ENCODE results near the gene RAB3IL1.

Gene RAB3IL1

DNA sequence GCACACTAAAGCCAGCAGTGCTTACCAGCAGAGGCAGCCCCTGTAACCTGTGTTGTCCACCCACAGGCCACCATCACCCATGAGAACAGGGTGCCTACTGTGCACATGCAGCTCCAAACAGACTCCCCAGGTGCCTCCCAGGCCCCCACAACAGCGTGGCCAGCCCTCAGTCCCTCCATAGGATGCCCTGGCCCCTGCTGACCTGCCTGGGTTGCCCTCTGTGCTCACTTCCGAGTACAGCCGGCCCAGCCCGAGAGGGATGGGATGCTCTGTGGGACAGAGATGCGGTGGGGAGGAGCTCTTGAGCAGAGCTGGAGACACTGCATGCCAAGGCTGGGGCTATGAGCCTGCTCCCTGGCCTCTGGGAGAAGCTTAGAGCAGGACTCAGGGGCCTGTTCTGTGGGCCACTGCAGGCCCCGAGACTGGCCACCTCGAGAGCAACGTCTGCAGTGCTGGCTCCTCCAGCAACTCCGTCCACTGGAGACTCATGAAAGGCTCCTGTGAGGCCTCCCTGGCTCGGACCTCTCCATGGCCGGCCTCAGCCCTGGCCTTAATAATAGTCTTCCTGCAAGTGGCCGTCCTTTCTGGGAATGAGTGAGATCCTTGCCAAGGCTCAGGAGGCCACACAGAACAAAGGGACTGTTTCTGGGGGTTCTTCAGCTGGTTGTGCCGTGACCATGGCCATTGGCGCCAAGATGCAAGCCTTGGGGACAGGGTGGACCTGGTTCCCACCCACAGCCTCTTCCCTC is 62.2 kb downstream of the RAB3IL1 start:
- intact Hi-C loops (cut with DNase I): loop anchor here (5.0 kb wide), 1 partner anchor 53 kb away; no protein-coding TSS in a partner anchor
- DNase-seq: peak in 2 of 10 donors; percentile 40 to 83

DNA sequence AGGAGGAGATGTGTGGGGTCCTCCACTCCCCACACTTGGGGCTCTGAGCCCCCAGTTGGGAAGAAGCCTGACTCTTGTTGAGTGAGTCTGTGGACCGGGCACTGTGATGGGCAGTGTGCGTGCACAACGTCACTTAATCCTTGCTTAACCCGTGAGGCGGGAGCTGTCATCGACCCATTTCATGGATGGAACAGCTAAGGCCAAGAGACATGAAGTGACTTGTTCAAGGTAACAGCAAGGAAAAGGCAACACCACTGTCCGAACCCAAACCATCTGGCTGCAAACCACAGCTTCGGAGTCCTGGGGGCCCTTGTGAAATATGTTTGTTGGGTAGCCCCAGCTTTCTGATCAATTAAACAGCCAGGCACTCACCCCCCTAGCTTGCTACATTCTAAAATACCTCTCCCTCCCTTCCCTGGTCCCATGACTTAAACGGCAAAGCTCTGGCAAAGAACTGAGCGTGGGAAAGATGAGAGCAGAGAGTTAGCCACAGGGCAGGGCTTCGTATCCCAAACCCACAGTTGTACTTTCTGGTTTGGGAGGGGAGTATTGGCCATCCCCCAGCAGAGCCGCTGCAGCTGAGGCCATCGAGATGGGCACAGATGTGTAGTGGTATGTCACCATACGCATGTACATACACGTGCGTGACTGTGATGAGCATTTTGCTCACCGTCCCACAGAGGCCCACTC is 63.0 kb downstream of the RAB3IL1 start:
- DNase-seq: peak in 1 of 10 donors; percentile 24
- intact Hi-C loops (cut with DNase I): loop anchor here (5.0 kb wide), 1 partner anchor 52 kb away; no protein-coding TSS in a partner anchor

DNA sequence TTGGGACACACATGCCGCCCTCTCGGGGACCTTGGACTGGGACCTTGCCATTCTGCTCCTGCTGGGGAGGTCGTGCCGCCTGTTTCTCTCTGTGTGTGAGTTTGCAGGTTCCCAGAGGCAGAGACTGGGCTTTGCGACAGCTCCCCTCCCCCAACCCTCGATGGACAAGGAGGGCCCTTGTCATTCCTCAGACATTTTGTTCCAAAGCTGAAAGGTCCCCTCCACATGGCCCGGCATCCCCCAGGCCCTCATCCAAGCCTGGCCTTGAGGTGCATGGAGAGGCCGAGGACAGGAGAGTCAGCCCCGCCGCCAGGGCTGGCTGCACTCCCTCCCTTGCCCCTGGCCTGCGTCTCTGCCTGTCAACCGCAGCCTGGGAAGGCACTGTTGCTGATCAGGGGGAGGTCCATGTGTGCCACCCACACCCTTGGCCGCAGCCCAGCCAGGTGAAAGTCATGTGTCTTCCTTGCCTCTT is 63.6 kb downstream of the RAB3IL1 start:
- peak in 8 of 10 donors; percentile 36 to 89 (median 61) for DNase-seq
- intact Hi-C loops (cut with DNase I): loop anchor here (5.0 kb wide), 1 partner anchor 51 kb away; no protein-coding TSS in a partner anchor

DNA sequence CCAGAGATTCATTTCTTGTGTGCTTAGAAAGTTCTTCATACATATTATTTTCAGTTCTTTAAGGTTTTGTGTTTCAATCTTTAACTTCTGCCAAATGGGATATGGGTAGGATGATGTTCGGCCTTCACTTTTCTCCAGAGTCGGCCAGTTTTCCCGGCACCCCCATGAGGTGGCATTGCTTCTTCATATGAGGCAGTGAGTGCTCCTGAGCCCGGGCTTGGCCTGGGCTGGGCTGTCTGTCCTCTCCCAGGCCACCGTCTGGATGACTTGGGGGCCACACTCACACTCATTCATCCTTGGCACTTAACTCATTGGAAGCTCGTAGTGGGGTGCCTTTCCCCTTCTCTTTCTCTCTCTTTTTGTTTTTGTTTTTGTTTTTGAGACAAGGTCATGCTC is 65.5 kb downstream of the RAB3IL1 start:
- intact Hi-C loops (cut with DNase I): loop anchor here (5.0 kb wide), 1 partner anchor 50 kb away; no protein-coding TSS in a partner anchor
- peak in 1 of 10 donors; percentile 64 for DNase-seq

DNA sequence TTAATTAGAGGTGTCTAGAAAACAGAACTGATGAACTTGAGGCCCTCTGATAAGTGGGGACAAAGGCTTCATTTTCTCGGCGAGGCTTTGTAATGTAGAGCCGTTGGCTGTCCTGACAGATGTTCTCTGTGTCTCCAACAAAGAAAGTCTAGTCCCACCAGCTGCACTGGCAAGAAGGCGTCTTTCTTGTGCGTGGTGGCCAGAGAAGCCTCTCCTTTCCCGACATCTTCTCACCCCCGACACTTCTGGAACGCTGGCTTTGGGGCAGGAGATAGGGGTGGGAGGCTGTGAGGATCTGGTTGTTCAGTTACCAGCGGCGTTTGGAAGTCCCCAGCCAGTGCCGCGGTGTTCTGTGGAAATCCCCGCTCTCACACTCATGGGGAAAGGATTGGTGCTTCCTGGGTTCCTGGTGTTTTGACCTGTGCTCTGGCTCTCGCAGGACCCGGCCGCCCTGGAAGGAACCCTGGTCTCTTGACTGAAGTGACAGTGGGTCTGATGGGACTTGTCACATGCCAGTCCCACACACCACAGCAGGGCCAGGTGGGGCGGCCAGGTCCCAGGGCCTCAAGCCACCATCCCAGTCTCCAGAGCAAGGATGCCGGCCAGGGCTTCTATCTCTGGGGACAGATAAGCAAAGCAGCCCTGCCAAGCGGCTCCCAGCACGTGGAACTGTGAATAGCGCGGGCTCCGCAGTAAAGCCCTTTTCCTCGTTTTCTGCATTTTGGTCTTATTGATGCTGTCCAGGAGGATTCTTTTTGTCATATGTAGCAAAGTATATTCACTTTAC is 66.1 kb downstream of the RAB3IL1 start:
- peak in 2 of 10 donors; percentile 39 to 78 for DNase-seq
- intact Hi-C loops (cut with DNase I): loop anchor here (5.0 kb wide), 1 partner anchor 49 kb away; no protein-coding TSS in a partner anchor

DNA sequence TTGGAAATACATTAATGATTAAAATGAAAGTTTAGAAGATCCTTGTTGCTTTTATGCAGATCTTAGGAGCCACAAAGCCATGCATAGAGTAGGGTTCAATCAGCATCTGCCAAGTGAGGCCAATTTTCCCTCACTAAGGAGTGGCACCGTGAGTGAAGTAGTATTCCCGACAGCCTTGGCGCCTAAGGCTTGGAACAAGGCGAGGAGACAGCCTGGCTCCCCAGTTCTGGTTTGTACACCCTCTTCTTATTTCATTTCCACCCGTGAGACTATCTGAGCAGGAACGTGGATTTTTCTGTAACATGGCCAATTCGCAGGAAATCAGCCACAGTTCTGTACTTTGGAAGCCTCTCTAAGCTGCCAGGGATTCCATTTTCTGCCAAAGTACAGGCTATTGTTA is 66.7 kb downstream of the RAB3IL1 start:
- intact Hi-C loops (cut with DNase I): loop anchor here (5.0 kb wide), 1 partner anchor 48 kb away; no protein-coding TSS in a partner anchor
- no peak for DNase-seq

DNA sequence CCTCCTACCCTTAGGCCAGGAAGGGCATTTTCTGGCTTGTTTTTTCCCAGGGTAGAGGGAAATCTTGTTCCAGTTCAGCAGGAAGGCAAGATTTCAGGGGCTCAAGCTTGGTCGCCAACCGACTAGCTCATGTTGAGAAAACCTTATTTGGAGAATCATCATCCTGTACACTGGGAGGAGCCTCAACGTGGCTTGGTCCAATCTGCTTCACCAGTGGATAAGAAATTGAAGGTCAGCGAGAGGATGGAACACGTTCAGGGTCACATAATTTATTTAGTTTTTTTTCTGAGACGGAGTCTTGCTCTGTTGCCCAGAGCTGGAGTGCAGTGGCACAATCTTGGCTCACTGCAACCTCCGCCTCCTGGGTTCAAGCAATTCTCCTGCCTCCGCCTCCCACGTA is 68.7 kb downstream of the RAB3IL1 start:
- intact Hi-C loops (cut with DNase I): no loop called here

DNA sequence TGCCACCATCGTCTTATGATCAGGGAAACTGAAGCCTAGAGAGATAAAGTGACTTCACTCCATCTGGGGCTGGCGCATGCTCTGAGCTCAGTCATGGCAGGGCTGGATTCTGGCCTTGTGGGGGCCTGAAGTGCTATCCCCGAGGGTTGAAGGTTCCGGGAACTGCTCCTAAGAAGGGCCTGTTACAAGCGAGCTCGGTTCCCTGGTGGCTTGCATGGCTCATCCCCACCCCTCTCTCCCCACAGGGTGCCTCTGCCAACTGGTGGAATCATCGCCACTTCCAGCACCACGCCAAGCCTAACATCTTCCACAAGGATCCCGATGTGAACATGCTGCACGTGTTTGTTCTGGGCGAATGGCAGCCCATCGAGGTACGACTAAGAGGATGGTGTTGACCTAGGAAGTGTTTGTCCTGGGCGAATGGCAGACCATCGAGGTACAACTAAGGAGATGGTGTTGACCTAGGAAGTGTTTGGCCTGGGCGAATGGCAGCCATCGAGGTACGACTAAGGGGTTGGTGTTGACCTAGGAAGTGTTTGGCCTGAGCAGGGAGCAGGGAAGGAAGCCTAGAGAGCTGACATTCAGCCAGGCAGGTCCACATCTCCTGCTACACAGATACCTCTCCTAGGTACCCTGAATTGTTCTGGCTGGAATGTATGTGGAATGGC is 69.3 kb downstream of the RAB3IL1 start:
- intact Hi-C loops (cut with DNase I): no loop called here
- DNase-seq: peak in 2 of 10 donors; percentile 26 to 58

More for the DNA sequence above, 68.7 kb downstream of the RAB3IL1 start:
- peak in 1 of 10 donors; percentile 9 for DNase-seq

Measured in posterior cingulate gyrus (tissue), 11 donors.